Naive thymus-derived CD4-positive, alpha-beta T cell (primary cell): ENCODE results near the gene ARSG. TPM values are rescaled to one million over a fixed set of nuclear protein-coding genes. Genes with fewer than 3 reads are reported as not detected.

Source experiments
- ATAC-seq: fragments of 150-1000 bp; cut with Tn5 transposase; 2 replicates; pipeline ENCODE4 v1.10.0; 2021; ENCODE audit warnings: mild to moderate bottlenecking, moderate library complexity
- CTCF ChIA-PET: fragments of 350-600 bp; sonication (Branson Sonifier 250); formaldehyde crosslinking; loops from one replicate; lab custom pipeline; 2021; ENCODE audit warnings: antibody characterized with exemption; lab: Charles Lee
- POLR2A ChIA-PET: fragments of 350-600 bp; sonication (Branson Sonifier 250); formaldehyde crosslinking; loops from one replicate; lab custom pipeline; 2021; ENCODE audit warnings: antibody characterized with exemption, inconsistent platforms; lab: Charles Lee
- DNase-seq, 9 donors: peaks; one replicate each; pipeline versions ENCODE4 v3.0.0 to v3.0.0-alpha.2; 2020 to 2022; ENCODE audit warnings: mixed read lengths in 1 of 9
- H3K27ac ChIP-seq: one replicate; pipeline ENCODE4 v1.7.0; 2013; ENCODE audit warnings: mild to moderate bottlenecking, low read depth, low read length, moderate library complexity
- H3K27me3 ChIP-seq, 2 donors: one replicate each; pipeline ENCODE4 v1.7.0; 2013; ENCODE audit warnings: low read length in 2 of 2, mild to moderate bottlenecking in 2 of 2, moderate library complexity in 2 of 2; ENCODE audit not compliant: control insufficient read depth in 2 of 2, insufficient read depth in 2 of 2
- H3K36me3 ChIP-seq, 3 experiments: 1 replicate in 2 of 3; 2 replicates in 1 of 3; pipeline ENCODE4 v1.7.0; 2013; ENCODE audit warnings: low read length in 3 of 3, mild to moderate bottlenecking in 3 of 3, moderate library complexity in 1 of 3; ENCODE audit not compliant: insufficient read depth in 3 of 3, control insufficient read depth in 2 of 3
- H3K4me1 ChIP-seq, 2 donors: one replicate each; pipeline ENCODE4 v1.7.0; 2013; ENCODE audit warnings: low read length in 2 of 2, mild to moderate bottlenecking in 2 of 2, moderate library complexity in 1 of 2; ENCODE audit not compliant: control insufficient read depth in 2 of 2, insufficient read depth in 2 of 2
- H3K4me3 ChIP-seq: 2 replicates; pipeline ENCODE4 v1.7.0; 2013; ENCODE audit warnings: mild to moderate bottlenecking, low read length
- H3K9me3 ChIP-seq, 3 experiments: 1 replicate in 2 of 3; 2 replicates in 1 of 3; pipeline ENCODE4 v1.7.0; 2013; ENCODE audit warnings: low read length in 3 of 3; ENCODE audit not compliant: control insufficient read depth in 2 of 3
- H3K27ac Mint-ChIP-seq, 9 donors: one replicate each; pipeline ENCODE4 v1.8.0; 2020 to 2022; ENCODE audit warnings: mixed read lengths in 9 of 9, mild to moderate bottlenecking in 8 of 9, moderate library complexity in 5 of 9, inconsistent platforms in 2 of 9
- H3K27me3 Mint-ChIP-seq, 5 donors: one replicate each; pipeline ENCODE4 v1.8.0; 2021 to 2022; ENCODE audit warnings: mixed read lengths in 5 of 5, mild to moderate bottlenecking in 1 of 5
- H3K36me3 Mint-ChIP-seq, 5 donors: one replicate each; pipeline ENCODE4 v1.8.0; 2020 to 2022; ENCODE audit warnings: mixed read lengths in 5 of 5, mild to moderate bottlenecking in 3 of 5, inconsistent platforms in 1 of 5
- H3K4me1 Mint-ChIP-seq, 7 donors: one replicate each; pipeline ENCODE4 v1.8.0; 2020 to 2022; ENCODE audit warnings: mixed read lengths in 7 of 7, mild to moderate bottlenecking in 3 of 7, inconsistent platforms in 1 of 7
- H3K4me3 Mint-ChIP-seq, 10 donors: one replicate each; pipeline ENCODE4 v1.8.0; 2020 to 2022; ENCODE audit warnings: mild to moderate bottlenecking in 10 of 10, mixed read lengths in 10 of 10, moderate library complexity in 6 of 10, inconsistent platforms in 2 of 10
- H3K9me3 Mint-ChIP-seq, 11 donors: one replicate each; pipeline ENCODE4 v1.8.0; 2020 to 2022; ENCODE audit warnings: mixed read lengths in 11 of 11, mild to moderate bottlenecking in 4 of 11, inconsistent platforms in 1 of 11, moderate library complexity in 1 of 11
- intact Hi-C, 2 donors: fragments of 100-400 bp; cut with micrococcal nuclease; formaldehyde crosslinking; loops; one replicate each; pipeline ENCODE4 v1.15.1; 2023
- polyA plus RNA-seq, 2 donors: library from polyadenylated mRNA; unstranded; fragments of 300-500 nt; fragmentation: Illumina TruSeq; gene quantifications; one replicate each; pipeline ENCODE4 v1.2.3, GENCODE V29; 2021
- total RNA-seq, 6 experiments: library from RNA in 5 of 6; stranded (reverse) in 5 of 6; gene quantifications; 1 replicate in 5 of 6; 2 replicates in 1 of 6; pipeline ENCODE4 v1.2.3 and lab custom pipeline; 2021 to 2026

The ARSG gene
- total and polyA plus RNA-seq, 7 experiments from 2014 or later, result 7.3 to 20.0 (median 12.6) TPM

DNA sequence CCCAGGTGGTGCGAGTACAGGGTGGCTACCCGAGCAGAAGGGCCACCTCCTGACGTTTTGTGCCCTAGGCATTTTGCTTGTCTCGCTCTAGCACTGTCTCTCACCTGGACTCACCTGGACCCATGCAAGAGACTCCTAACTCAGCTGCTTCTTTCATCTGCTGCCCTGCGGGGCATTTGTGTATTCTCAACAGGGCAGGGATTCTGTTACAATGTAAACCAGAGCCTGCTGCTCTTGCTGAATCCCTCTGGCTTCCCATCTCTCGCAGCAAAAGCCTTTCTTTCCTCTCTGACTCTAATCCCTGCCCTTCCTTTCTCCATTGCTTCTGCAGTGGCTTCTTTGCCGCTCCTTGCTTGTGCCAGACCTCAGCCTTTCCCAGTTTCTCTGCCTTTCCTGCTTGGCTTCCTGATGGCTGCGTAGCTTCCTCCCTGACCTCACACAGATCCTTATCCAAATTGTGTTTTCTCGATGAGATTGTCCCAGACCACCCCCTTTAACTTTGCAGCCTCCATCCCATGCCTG lies 10.2 kb downstream of the ARSG start:
- Mint-ChIP-seq H3K27me3 (peaks cover 0 to 15% (median 0%) of the 10 kb centered on the region in 5 donors), H3K27ac (peak overlapping the region in 2 of 9 donors; percentile 66 to 92), H3K36me3 (peaks cover 0 to 6% (median 3%) of the 10 kb centered on the region in 5 donors), H3K4me1 (peaks cover 14 to 55% (median 48%) of the 10 kb centered on the region in 7 donors), H3K9me3 (no peaks in the 10 kb centered on the region), H3K4me3 (peak overlapping the region in 1 of 10 donors; percentile 24)
- H3K4me1 ChIP-seq, result peaks cover 21% of the 10 kb centered on the region in 2 donors
- no peaks in the 10 kb centered on the region for H3K36me3 ChIP-seq
- no peak for ATAC-seq
- no peaks in the 10 kb centered on the region for H3K9me3 ChIP-seq
- H3K4me3 ChIP-seq, result no peak overlapping the region
- no peak overlapping the region for H3K27ac ChIP-seq
- ChIA-PET CTCF (no interaction called here), POLR2A (interaction anchor here (0.5 to 1.0 kb wide), 3 partner anchors 10 to 202 kb away, joined by 3 to 10 read pairs (median 4); partner anchors contain the start of gene ARSG)
- intact Hi-C loops, result no loop called here
- no peak for DNase-seq
- H3K27me3 ChIP-seq, result no peaks in the 10 kb centered on the region

DNA sequence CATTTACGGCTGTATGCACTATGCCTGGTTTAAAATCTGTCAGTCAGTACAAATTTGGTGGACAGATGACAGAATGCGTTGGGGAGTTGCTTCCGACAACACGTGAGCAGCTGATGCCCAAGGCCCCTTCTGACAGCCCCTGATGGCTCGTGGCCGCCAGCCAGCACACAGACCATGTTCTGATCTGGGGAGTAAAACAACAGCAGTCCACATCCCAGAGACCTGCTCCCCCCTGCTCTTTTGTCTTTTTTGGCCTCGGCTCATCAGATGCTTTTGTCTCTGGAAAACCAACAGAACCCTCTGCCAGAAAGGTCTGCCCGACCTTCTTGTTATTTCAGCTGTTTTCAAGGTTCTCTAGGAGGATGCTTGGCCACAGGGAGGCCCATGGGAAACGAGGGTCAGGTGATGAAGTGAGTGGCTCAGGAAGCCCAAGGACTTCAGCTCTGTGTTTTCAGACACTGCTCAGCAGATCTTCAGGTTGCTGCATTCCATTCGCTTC lies 10.8 kb downstream of the ARSG start:
- peaks cover 0 to 7% (median 3%) of the 10 kb centered on the region in 5 donors for H3K36me3 Mint-ChIP-seq
- CTCF ChIA-PET, result no interaction called here

DNA sequence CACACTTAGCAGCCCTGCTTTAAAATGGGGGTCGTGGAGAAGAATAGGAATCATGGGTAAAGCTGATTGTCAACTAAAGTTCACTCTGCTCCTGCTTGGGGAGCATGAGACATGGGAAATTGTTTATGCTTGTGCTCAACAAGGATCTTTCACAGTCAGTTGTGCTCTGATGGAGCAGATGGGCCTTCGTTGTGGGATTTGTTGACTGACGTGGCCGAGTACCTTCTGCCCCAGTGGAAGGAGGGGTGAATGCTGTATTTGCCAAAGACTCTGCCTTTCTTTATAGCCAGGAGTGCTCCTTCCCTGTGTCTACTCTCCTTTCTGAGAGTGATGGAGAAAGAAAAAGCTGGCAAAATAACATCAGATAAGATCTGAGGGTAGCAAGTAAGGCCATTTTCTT lies 11.4 kb downstream of the ARSG start:
- H3K36me3 ChIP-seq, result no peaks in the 10 kb centered on the region
- H3K9me3 Mint-ChIP-seq, result no peaks in the 10 kb centered on the region
- intact Hi-C loops, result no loop called here

More for the DNA sequence above, 10.8 kb downstream of the ARSG start:
- no peak for ATAC-seq
- H3K4me1 ChIP-seq, result peaks cover 16 to 21% of the 10 kb centered on the region in 2 donors
- no peaks in the 10 kb centered on the region for H3K9me3 ChIP-seq
- no peaks in the 10 kb centered on the region for H3K36me3 ChIP-seq
- no peak overlapping the region for H3K4me3 ChIP-seq
- H3K27me3 ChIP-seq, result no peaks in the 10 kb centered on the region
- no peaks in the 10 kb centered on the region for H3K9me3 Mint-ChIP-seq
- peak overlapping the region in 2 of 9 donors; percentile 66 for H3K27ac Mint-ChIP-seq
- H3K27me3 Mint-ChIP-seq, result peaks cover 0 to 13% (median 0%) of the 10 kb centered on the region in 5 donors
- peaks cover 11 to 52% (median 46%) of the 10 kb centered on the region in 7 donors for H3K4me1 Mint-ChIP-seq
- no peak for DNase-seq
- no peak overlapping the region for H3K27ac ChIP-seq
- intact Hi-C loops, result no loop called here
- no peak overlapping the region for H3K4me3 Mint-ChIP-seq
- POLR2A ChIA-PET, result interaction anchor here (0.5 to 2.0 kb wide), 5 partner anchors 10 to 203 kb away, joined by 3 to 8 read pairs (median 4); partner anchors contain the start of genes ARSG and SLC16A6

GRCh38 chr17:68304706-68305105 lies 13.4 kb downstream of the ARSG start:
- no peak overlapping the region for H3K27ac ChIP-seq
- no peaks in the 10 kb centered on the region for H3K36me3 ChIP-seq
- Mint-ChIP-seq H3K9me3 (peaks cover 0 to 2% (median 0%) of the 10 kb centered on the region in 11 donors), H3K27ac (no peak overlapping the region), H3K4me1 (peaks cover 12 to 43% (median 33%) of the 10 kb centered on the region in 7 donors), H3K36me3 (peaks cover 3 to 17% (median 9%) of the 10 kb centered on the region in 5 donors), H3K27me3 (peaks cover 0 to 10% (median 0%) of the 10 kb centered on the region in 5 donors), H3K4me3 (no peak overlapping the region)
- DNase-seq (no peak), ATAC-seq (no peak)
- no peaks in the 10 kb centered on the region for H3K9me3 ChIP-seq
- CTCF ChIA-PET, result interaction anchor here (0.6 kb wide), 1 partner anchor 154 kb away, joined by 4 read pairs; no protein-coding TSS in a partner anchor
- H3K27me3 ChIP-seq, result no peaks in the 10 kb centered on the region
- peaks cover 0 to 5% of the 10 kb centered on the region in 2 donors for H3K4me1 ChIP-seq
- H3K4me3 ChIP-seq, result no peak overlapping the region
- intact Hi-C loops, result no loop called here
- POLR2A ChIA-PET, result interaction anchor here (0.7 to 1.0 kb wide), 2 partner anchors 8 to 13 kb away, joined by 3 to 4 read pairs; partner anchors contain the start of gene ARSG

More for the DNA sequence above, 11.4 kb downstream of the ARSG start:
- H3K27ac ChIP-seq, result no peak overlapping the region
- peaks cover 12 to 17% of the 10 kb centered on the region in 2 donors for H3K4me1 ChIP-seq
- H3K4me3 Mint-ChIP-seq, result no peak overlapping the region
- no peak overlapping the region for H3K4me3 ChIP-seq
- no peaks in the 10 kb centered on the region for H3K27me3 ChIP-seq
- DNase-seq (no peak), ATAC-seq (no peak)
- H3K4me1 Mint-ChIP-seq, result peaks cover 13 to 52% (median 46%) of the 10 kb centered on the region in 7 donors
- CTCF ChIA-PET, result no interaction called here
- no peaks in the 10 kb centered on the region for H3K9me3 ChIP-seq
- POLR2A ChIA-PET, result interaction anchor here (0.7 to 2.0 kb wide), 5 partner anchors 10 to 53 kb away, joined by 3 to 8 read pairs (median 3); partner anchors contain the start of genes ARSG and SLC16A6
- H3K27me3 Mint-ChIP-seq, result peaks cover 0 to 13% (median 0%) of the 10 kb centered on the region in 5 donors
- H3K36me3 Mint-ChIP-seq, result peaks cover 1 to 11% (median 5%) of the 10 kb centered on the region in 5 donors
- peak overlapping the region in 1 of 9 donors; percentile 66 for H3K27ac Mint-ChIP-seq

- Histone ChIP-seq H3K9me3 (no peaks in the 10 kb centered on the region), H3K27ac (no peak overlapping the region), H3K4me3 (no peak overlapping the region), H3K4me1 (peaks cover 4 to 9% of the 10 kb centered on the region in 2 donors), H3K36me3 (no peaks in the 10 kb centered on the region), H3K27me3 (no peaks in the 10 kb centered on the region)
- no peak for ATAC-seq
- H3K27me3 Mint-ChIP-seq, result peaks cover 0 to 9% (median 0%) of the 10 kb centered on the region in 5 donors
- H3K36me3 Mint-ChIP-seq, result peaks cover 3 to 17% (median 9%) of the 10 kb centered on the region in 5 donors
- ChIA-PET POLR2A (interaction anchor here (0.7 to 1.0 kb wide), 2 partner anchors 8 to 13 kb away, joined by 3 to 4 read pairs; partner anchors contain the start of gene ARSG), CTCF (interaction anchor here (0.6 kb wide), 1 partner anchor 154 kb away, joined by 4 read pairs; no protein-coding TSS in a partner anchor)
- no peak overlapping the region for H3K27ac Mint-ChIP-seq
- intact Hi-C loops, result no loop called here
- H3K9me3 Mint-ChIP-seq, result peaks cover 0 to 2% (median 0%) of the 10 kb centered on the region in 11 donors
- H3K4me1 Mint-ChIP-seq, result peaks cover 16 to 45% (median 34%) of the 10 kb centered on the region in 7 donors
- no peak for DNase-seq
- H3K4me3 Mint-ChIP-seq, result no peak overlapping the region
These were observed 13.8 kb downstream of the ARSG start for GRCh38 chr17:68305142-68305541.

DNA sequence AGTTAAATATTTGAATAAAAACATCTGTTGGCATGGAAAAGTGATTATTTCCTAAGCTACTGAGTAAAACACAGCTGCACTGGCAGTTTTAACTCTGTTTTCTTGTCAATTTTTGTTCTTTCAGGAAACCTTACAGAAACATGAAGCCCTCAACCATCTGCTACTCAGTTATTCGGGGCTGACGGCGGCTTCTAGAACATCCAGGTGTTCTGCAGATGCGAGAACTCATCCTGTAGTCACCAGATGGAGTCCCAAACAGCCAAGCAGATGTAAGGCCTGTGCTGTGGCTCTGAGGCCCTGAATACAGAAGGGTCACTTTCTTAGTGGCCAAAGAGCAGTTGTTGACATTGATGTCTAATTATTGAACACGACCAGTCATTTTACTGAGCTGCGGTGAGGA lies 15.5 kb downstream of the ARSG start:
- Histone ChIP-seq H3K27ac (no peak overlapping the region), H3K4me3 (no peak overlapping the region), H3K36me3 (no peaks in the 10 kb centered on the region), H3K4me1 (peaks cover 16 to 18% of the 10 kb centered on the region in 2 donors), H3K9me3 (no peaks in the 10 kb centered on the region), H3K27me3 (no peaks in the 10 kb centered on the region)
- Mint-ChIP-seq H3K4me3 (peak overlapping the region in 2 of 10 donors; percentile 13 to 21), H3K4me1 (peaks cover 28 to 55% (median 43%) of the 10 kb centered on the region in 7 donors), H3K27ac (peak overlapping the region in 2 of 9 donors; percentile 32 to 48), H3K27me3 (peaks cover 0 to 2% (median 0%) of the 10 kb centered on the region in 5 donors), H3K9me3 (peaks cover 0 to 2% (median 0%) of the 10 kb centered on the region in 11 donors), H3K36me3 (peaks cover 3 to 22% (median 15%) of the 10 kb centered on the region in 5 donors)
- ChIA-PET POLR2A (interaction anchor here (0.7 to 1.4 kb wide), 5 partner anchors 11 to 121 kb away, joined by 3 to 6 read pairs (median 3); no protein-coding TSS in a partner anchor), CTCF (no interaction called here)
- ATAC-seq (no peak), DNase-seq (no peak)
- intact Hi-C loops, result no loop called here
